GM23338 (cell line): ENCODE data around the gene USPL1.

Experiments
- CREB1 ChIP-seq: fragments of 250-450 bp; sonication (Bioruptor Pico); IDR thresholded peaks from 2 replicates; pipeline ENCODE4 v1.5.0; 2020; ENCODE audit warnings: low read depth, mild to moderate bottlenecking, moderate library complexity
- CTCF ChIP-seq, 2 experiments: fragments of 200-600 bp in 1 of 2; sonication (generic) in 1 of 2; conservative IDR thresholded peaks; 2 replicates each; pipeline versions ENCODE4 v1.5.1 to v1.6.1; 2016 to 2017; ENCODE audit warnings: antibody characterized with exemption in 2 of 2, low read depth in 2 of 2, mild to moderate bottlenecking in 2 of 2, moderate library complexity in 1 of 2
- EZH2 ChIP-seq: fragments of 200-600 bp; sonication (generic); IDR thresholded peaks from one replicate; pipeline ENCODE4 v1.8.0; 2017; ENCODE audit warnings: antibody characterized with exemption, mild to moderate bottlenecking, low read depth; ENCODE audit not compliant: unreplicated experiment
- EZH2phosphoT487 ChIP-seq: fragments of 200-600 bp; sonication (generic); IDR thresholded peaks from one replicate; pipeline ENCODE4 v1.8.1; 2018; ENCODE audit warnings: antibody characterized with exemption; ENCODE audit not compliant: unreplicated experiment
- POLR2AphosphoS5 ChIP-seq: IDR thresholded peaks from 2 replicates; pipeline ENCODE4 v1.6.1; 2016; ENCODE audit warnings: antibody characterized with exemption, low read depth
- REST ChIP-seq: IDR thresholded peaks from one replicate; pipeline ENCODE4 v1.6.1; 2018; ENCODE audit warnings: antibody characterized with exemption; ENCODE audit not compliant: unreplicated experiment
- ZNF114 ChIP-seq: fragments of 250-450 bp; sonication (Bioruptor Pico); IDR thresholded peaks from 2 replicates; pipeline ENCODE4 v1.5.0; 2020; ENCODE audit warnings: mild to moderate bottlenecking, moderate library complexity
- ZNF331 ChIP-seq: fragments of 250-450 bp; sonication (Bioruptor Pico); IDR thresholded peaks from 2 replicates; pipeline ENCODE4 v1.5.0; 2020; ENCODE audit warnings: low read depth, mild to moderate bottlenecking, moderate library complexity

- TF ChIP-seq CTCF (conservative IDR thresholded peaks at IDR 0.05; ENCODE audit: low read depth in 2 of 2): no peak
- TF ChIP-seq EZH2: no peak
- no peak for TF ChIP-seq EZH2phosphoT487
- no peak for TF ChIP-seq ZNF114 (CRISPR knock-in tag)
- no peak for TF ChIP-seq ZNF331
- no peak for TF ChIP-seq POLR2AphosphoS5
- TF ChIP-seq REST: no peak
- no peak for TF ChIP-seq CREB1
These were observed 6.9 kb downstream of the USPL1 start for GRCh38 chr13:30624630-30625029.
